Endothelial cell of umbilical vein (primary cell): ENCODE data around the gene TARS2. TPM values are rescaled to one million over a fixed set of nuclear protein-coding genes. Genes with fewer than 3 reads are reported as not detected.

Experiments used
- BruUV-seq: library from RNA; stranded (reverse); fragments of 400-500 nt; replicated peaks from 2 replicates; lab custom pipeline; 2021; lab: Mats Ljungman, UMichigan
- CTCF ChIA-PET: fragments of 300-600, 350-600 bp; sonication (Branson Sonifier 250); formaldehyde crosslinking; loops from one replicate; lab custom pipeline; 2021; ENCODE audit warnings: antibody characterized with exemption, inconsistent platforms; lab: Charles Lee
- POLR2A ChIA-PET: fragments of 300-600, 350-600 bp; sonication (Branson Sonifier 250); formaldehyde crosslinking; loops from one replicate; lab custom pipeline; 2021; ENCODE audit warnings: antibody characterized with exemption, inconsistent platforms; lab: Charles Lee
- DNase-seq: peaks from one replicate; pipeline ENCODE4 v3.0.0-alpha.2; 2011; ENCODE audit warnings: low read depth, low spot score
- FAIRE-seq: peaks from 2 replicates; lab custom pipeline; 2011; peaks lifted over from hg19 to GRCh38; lab: Jason Lieb, UNC
- H2AFZ ChIP-seq: 2 replicates; pipeline ENCODE4 v1.6.0; 2012; ENCODE audit warnings: low read depth, low read length, control low read depth, inconsistent platforms
- H3K27ac ChIP-seq: 2 replicates; pipeline ENCODE4 v1.5.1; 2011; ENCODE audit warnings: low read depth, mild to moderate bottlenecking, control low read depth, low read length, moderate library complexity; ENCODE audit not compliant: insufficient read depth
- H3K27me3 ChIP-seq, 2 experiments: 2 replicates each; pipeline versions ENCODE4 v1.6.0 to v1.6.1; 2011; ENCODE audit warnings: low read length in 2 of 2, mixed read lengths in 1 of 2; ENCODE audit not compliant: control insufficient read depth in 2 of 2, insufficient read depth in 2 of 2
- H3K36me3 ChIP-seq, 2 experiments: 2 replicates in 1 of 2; 3 replicates in 1 of 2; pipeline ENCODE4 v1.5.1; 2011; ENCODE audit warnings: low read length in 2 of 2, mild to moderate bottlenecking in 1 of 2, moderate library complexity in 1 of 2; ENCODE audit not compliant: control insufficient read depth in 2 of 2, insufficient read depth in 2 of 2; ENCODE audit errors: extremely low read depth in 1 of 2
- H3K4me1 ChIP-seq: 3 replicates; pipeline ENCODE4 v1.5.1; 2011; ENCODE audit warnings: mild to moderate bottlenecking, low read length; ENCODE audit not compliant: control insufficient read depth, insufficient read depth; ENCODE audit errors: extremely low read depth
- H3K4me2 ChIP-seq: 2 replicates; pipeline ENCODE4 v1.6.1; 2011; ENCODE audit warnings: low read length, control low read depth, mixed read lengths; ENCODE audit not compliant: insufficient read depth
- H3K4me3 ChIP-seq, 3 experiments: fragments of 200-600 bp in 1 of 3; sonication (generic), shearing (Covaris generic) in 1 of 3; replicated peaks in 1 of 3; 2 replicates each; pipeline ENCODE4 v1.5.1; 2011 to 2016; ENCODE audit warnings: control low read depth in 3 of 3, low read length in 3 of 3, mild to moderate bottlenecking in 2 of 3, inconsistent platforms in 1 of 3, low read depth in 1 of 3, moderate library complexity in 1 of 3; ENCODE audit not compliant: insufficient read depth in 1 of 3
- H3K79me2 ChIP-seq: 2 replicates; pipeline ENCODE4 v1.6.0; 2012; ENCODE audit warnings: low read length, inconsistent platforms; ENCODE audit not compliant: control insufficient read depth, insufficient read depth
- H3K9ac ChIP-seq: replicated peaks from 2 replicates; pipeline ENCODE3; 2011; ENCODE audit warnings: low read length, control low read depth; ENCODE audit not compliant: insufficient read depth; ENCODE audit errors: extremely low read depth
- H3K9me1 ChIP-seq: replicated peaks from 3 replicates; pipeline ENCODE4 v1.6.0; 2011; ENCODE audit warnings: mild to moderate bottlenecking, low read length; ENCODE audit not compliant: control insufficient read depth, insufficient read depth; ENCODE audit errors: extremely low read depth
- H3K9me3 ChIP-seq: replicated peaks from 2 replicates; pipeline ENCODE4 v1.5.1; 2012; ENCODE audit warnings: low read length, inconsistent platforms; ENCODE audit not compliant: control insufficient read depth, insufficient read depth
- H4K20me1 ChIP-seq: replicated peaks from 2 replicates; pipeline ENCODE3; 2011; ENCODE audit warnings: mild to moderate bottlenecking, low read length; ENCODE audit not compliant: control insufficient read depth, insufficient read depth; ENCODE audit errors: extremely low read depth
- CTCF ChIP-seq, 2 donors: IDR thresholded peaks; 1 replicate in 1 of 2; 2 replicates in 1 of 2; pipeline ENCODE4 v1.5.1; 2011; ENCODE audit warnings: low read length in 2 of 2, mild to moderate bottlenecking in 2 of 2, moderate library complexity in 2 of 2, control low read depth in 1 of 2, inconsistent platforms in 1 of 2, low read depth in 1 of 2; ENCODE audit not compliant: insufficient read depth in 1 of 2; ENCODE audit errors: extremely low read depth in 1 of 2
- EZH2 ChIP-seq: IDR thresholded peaks from 2 replicates; pipeline ENCODE4 v1.6.1; 2012; ENCODE audit warnings: borderline replicate concordance, low read depth, mild to moderate bottlenecking, moderate library complexity, low read length, inconsistent platforms; ENCODE audit not compliant: severe bottlenecking
- FOS ChIP-seq: IDR thresholded peaks from 2 replicates; pipeline ENCODE4 v1.6.1; 2011; ENCODE audit warnings: mild to moderate bottlenecking, low read length, moderate library complexity, borderline replicate concordance; ENCODE audit not compliant: insufficient read depth
- GATA2 ChIP-seq: IDR thresholded peaks from 2 replicates; pipeline ENCODE4 v1.7.0; 2011; ENCODE audit warnings: low read depth, mild to moderate bottlenecking, moderate library complexity, mixed read lengths, low read length; ENCODE audit not compliant: insufficient read length, insufficient read depth
- JUN ChIP-seq: IDR thresholded peaks from 2 replicates; pipeline ENCODE4 v1.6.1; 2011; ENCODE audit warnings: borderline replicate concordance, low read depth; ENCODE audit not compliant: insufficient read length, insufficient read depth
- MYC ChIP-seq: IDR thresholded peaks from one replicate; pipeline ENCODE4 v1.6.1; 2011; ENCODE audit warnings: mild to moderate bottlenecking, low read depth, low read length
- POLR2A ChIP-seq: IDR thresholded peaks from 2 replicates; pipeline ENCODE4 v1.6.1; 2012; ENCODE audit warnings: low read depth, mild to moderate bottlenecking, control low read depth, low read length
- POLR2AphosphoS5 ChIP-seq: IDR thresholded peaks from 2 replicates; pipeline ENCODE4 v1.6.1; 2012; ENCODE audit warnings: low read depth, mild to moderate bottlenecking, control low read depth, low read length, moderate library complexity; ENCODE audit not compliant: insufficient read depth
- dilution Hi-C: fragments of 300-500 bp; cut with MboI; formaldehyde crosslinking; loops from one replicate; pipeline ENCODE4 v1.15.0; 2019; ENCODE audit warnings: low sequenced_read_pairs; ENCODE audit not compliant: extremely low pct_ligation_motif_present
- intact Hi-C: fragments of 100-400 bp; cut with micrococcal nuclease; formaldehyde crosslinking; loops from one replicate; pipeline ENCODE4 v1.10.0; 2022
- microRNA-seq: library from miRNA; unstranded; fragments of <30 nt; microRNA quantifications from one replicate; pipeline ENCODE4 v1.2.0, GENCODE V29; 2021; ENCODE audit warnings: borderline number of aligned reads, borderline replicate concordance
- polyA plus RNA-seq, 4 experiments: library from polyadenylated mRNA; depleted of rRNA in 3 of 4; stranded (reverse) in 3 of 4; unstranded in 1 of 4; fragments of >200 nt; gene quantifications; 2 replicates each; pipeline versions ENCODE4 v1.2.1 to v1.2.3, GENCODE V29; 2011 to 2012; ENCODE audit warnings: missing spikeins in 1 of 4
- small RNA-seq: library from RNA; depleted of rRNA; stranded (forward); fragments of <200 nt; gene quantifications from one replicate; pipeline ENCODE3, GENCODE V24; 2012; ENCODE audit warnings: low replicate concordance, low read depth; ENCODE audit not compliant: insufficient read depth, insufficient read length
- total RNA-seq: library from RNA; stranded (reverse); gene quantifications from 2 replicates; pipeline ENCODE4 v1.2.3, GENCODE V29; 2021
- TF ChIP-seq, protein P1 (sequence below): IDR thresholded peaks from 2 replicates; pipeline ENCODE4 v1.6.1; 2011; ENCODE audit not compliant: insufficient read depth, insufficient read length

Gene TARS2
- total and polyA plus RNA-seq, 2 donors (not counting 3 experiments of a cell fraction or from before 2014, with no cell fraction given): 21.5 to 22.0 TPM

- no TSS peak for BruUV-seq
- intact Hi-C loops: no loop called here
- no peaks in the 10 kb centered on the region for H4K20me1 ChIP-seq
- TF ChIP-seq GATA2 (no peak), CTCF (IDR thresholded peaks at IDR 0.05; ENCODE audit: extremely low read depth in 1 of 2, insufficient read depth in 1 of 2, low read depth in 1 of 2, low read length in 2 of 2) (no peak), MYC (no peak), EZH2 (no peak), POLR2AphosphoS5 (no peak), JUN (no peak), POLR2A (no peak), FOS (no peak)
- TF ChIP-seq, protein P1, sequence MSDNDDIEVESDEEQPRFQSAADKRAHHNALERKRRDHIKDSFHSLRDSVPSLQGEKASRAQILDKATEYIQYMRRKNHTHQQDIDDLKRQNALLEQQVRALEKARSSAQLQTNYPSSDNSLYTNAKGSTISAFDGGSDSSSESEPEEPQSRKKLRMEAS: no peak
- no peaks in the 10 kb centered on the region for H3K27me3 ChIP-seq
- DNase-seq: no peak
- no peaks in the 10 kb centered on the region for H3K9me3 ChIP-seq
- no peak overlapping the region for H3K9ac ChIP-seq
- H3K9me1 ChIP-seq: no peaks in the 10 kb centered on the region
- H3K36me3 ChIP-seq: peaks cover 0 to 4% of the 10 kb centered on the region in 2 experiments
- no peak overlapping the region for H2AFZ ChIP-seq
- dilution Hi-C loops: no loop called here
- peaks cover 4% of the 10 kb centered on the region for H3K79me2 ChIP-seq
- H3K4me2 ChIP-seq: no peak overlapping the region
- POLR2A ChIA-PET: no interaction called here
- peaks cover 43% of the 10 kb centered on the region for H3K4me1 ChIP-seq
- H3K4me3 ChIP-seq: no peak overlapping the region
- no peak overlapping the region for H3K27ac ChIP-seq
- CTCF ChIA-PET: no interaction called here
- FAIRE-seq: no peak
Observed at GRCh38 chr1:150557065-150557600, 69.9 kb downstream of the TARS2 start.

Small RNA genes lying within 50 kb of the gene (microRNA-seq; reads per million reads assigned to microRNA genes)
- not detected for gene MIR4257
- not detected for gene MIR6878

Small RNA genes lying within 50 kb of the gene (small RNA-seq; reads per million reads assigned to genes)
- not detected for gene MIR4257

Other genes starting within 250 kb of the TARS2 start
- gene CA14, start 229.6 kb upstream of the TARS2 start, total RNA-seq: not detected in 2 replicates
- not detected in 2 replicates for gene CA14, start 229.6 kb upstream of the TARS2 start, polyA plus RNA-seq
- 157 and 165 TPM in 2 replicates for gene APH1A, start 218.4 kb upstream of the TARS2 start, total RNA-seq
- 325 and 344 TPM in 2 replicates for gene APH1A, start 218.4 kb upstream of the TARS2 start, polyA plus RNA-seq
- gene C1orf54, start 214.6 kb upstream of the TARS2 start, total RNA-seq: 30.4 and 35.5 TPM in 2 replicates
- gene C1orf54, start 214.6 kb upstream of the TARS2 start, polyA plus RNA-seq: 52.6 and 66.9 TPM in 2 replicates
- gene CIART, start 204.9 kb upstream of the TARS2 start, total RNA-seq: 1.0 and 2.4 TPM in 2 replicates
- gene CIART, start 204.9 kb upstream of the TARS2 start, polyA plus RNA-seq: 4.2 and 4.3 TPM in 2 replicates
- 73.0 and 76.7 TPM in 2 replicates for gene MRPS21, start 193.6 kb upstream of the TARS2 start, total RNA-seq
- gene MRPS21, start 193.6 kb upstream of the TARS2 start, polyA plus RNA-seq: 54.8 and 63.1 TPM in 2 replicates
- 66.8 and 79.3 TPM in 2 replicates for gene PRPF3, start 165.9 kb upstream of the TARS2 start, total RNA-seq
- 23.5 and 25.5 TPM in 2 replicates for gene PRPF3, start 165.9 kb upstream of the TARS2 start, polyA plus RNA-seq
- gene RPRD2, start 123.3 kb upstream of the TARS2 start, total RNA-seq: 23.9 and 24.5 TPM in 2 replicates
- gene RPRD2, start 123.3 kb upstream of the TARS2 start, polyA plus RNA-seq: 11.8 and 12.9 TPM in 2 replicates
- gene ECM1, start 20.7 kb downstream of the TARS2 start, total RNA-seq: 7.2 and 7.3 TPM in 2 replicates
- gene ECM1, start 20.7 kb downstream of the TARS2 start, polyA plus RNA-seq: 16.6 and 20.5 TPM in 2 replicates
- not detected in 2 replicates for gene FALEC, start 28.3 kb downstream of the TARS2 start, total RNA-seq
- gene FALEC, start 28.3 kb downstream of the TARS2 start, polyA plus RNA-seq: not detected in 2 replicates
- gene ADAMTSL4, start 62.0 kb downstream of the TARS2 start, total RNA-seq: 0.37 and 0.73 TPM in 2 replicates
- 0.96 and 1.0 TPM in 2 replicates for gene ADAMTSL4, start 62.0 kb downstream of the TARS2 start, polyA plus RNA-seq
- 186 and 212 TPM in 2 replicates for gene MCL1, start 92.2 kb downstream of the TARS2 start, total RNA-seq
- 63.9 and 87.3 TPM in 2 replicates for gene MCL1, start 92.2 kb downstream of the TARS2 start, polyA plus RNA-seq
- 155 and 162 TPM in 2 replicates for gene ENSA, start 142.2 kb downstream of the TARS2 start, total RNA-seq
- gene ENSA, start 142.2 kb downstream of the TARS2 start, polyA plus RNA-seq: 30.5 and 32.4 TPM in 2 replicates
- 33.2 and 34.9 TPM in 2 replicates for gene GOLPH3L, start 209.7 kb downstream of the TARS2 start, total RNA-seq
- gene GOLPH3L, start 209.7 kb downstream of the TARS2 start, polyA plus RNA-seq: 13.0 and 15.7 TPM in 2 replicates
- gene HORMAD1, start 233.5 kb downstream of the TARS2 start, total RNA-seq: not detected in 2 replicates
- gene HORMAD1, start 233.5 kb downstream of the TARS2 start, polyA plus RNA-seq: not detected in 2 replicates